Neural progenitor cell (in vitro differentiated cells): ENCODE data around the gene ATP6V1B1. TPM values are rescaled to one million over a fixed set of nuclear protein-coding genes. Genes with fewer than 3 reads are reported as not detected.

ENCODE experiments used
- DNase-seq: peaks from one replicate; pipeline ENCODE4 v3.0.0-alpha.2; 2016; ENCODE audit warnings: low spot score
- H2AFZ ChIP-seq: fragments of 200-600 bp; sonication (generic); replicated peaks from 2 replicates; pipeline ENCODE4 v1.6.1; 2016; ENCODE audit warnings: antibody characterized with exemption
- H3F3A ChIP-seq: fragments of 200-600 bp; sonication (generic); 2 replicates; pipeline ENCODE4 v1.6.1; 2016; ENCODE audit warnings: antibody characterized with exemption, low read depth
- H3K27ac ChIP-seq: fragments of 200-600 bp; sonication (generic); 2 replicates; pipeline ENCODE4 v1.5.1; 2016; ENCODE audit warnings: mild to moderate bottlenecking
- H3K27me3 ChIP-seq: fragments of 200-600 bp; sonication (generic); 2 replicates; pipeline ENCODE4 v1.6.1; 2016; ENCODE audit warnings: mild to moderate bottlenecking, moderate library complexity
- H3K36me3 ChIP-seq: fragments of 200-600 bp; sonication (generic); 2 replicates; pipeline ENCODE4 v1.5.1; 2016
- H3K4me1 ChIP-seq: fragments of 200-600 bp; sonication (generic); 2 replicates; pipeline ENCODE4 v1.6.1; 2016; ENCODE audit warnings: mixed run types
- H3K4me2 ChIP-seq: fragments of 200-600 bp; sonication (generic); 2 replicates; pipeline ENCODE4 v1.6.1; 2016
- H3K4me3 ChIP-seq: fragments of 200-600 bp; sonication (generic); 2 replicates; pipeline ENCODE4 v1.5.1; 2016
- H3K79me2 ChIP-seq: fragments of 200-600 bp; sonication (generic); 2 replicates; pipeline ENCODE4 v1.6.1; 2016; ENCODE audit warnings: low read depth
- H3K9ac ChIP-seq: fragments of 200-600 bp; sonication (generic); 2 replicates; pipeline ENCODE4 v1.6.1; 2016
- H3K9me3 ChIP-seq: fragments of 200-600 bp; sonication (generic); 2 replicates; pipeline ENCODE4 v1.5.1; 2016; ENCODE audit warnings: low read depth
- H4K20me1 ChIP-seq: fragments of 200-600 bp; sonication (generic); 2 replicates; pipeline ENCODE4 v1.6.1; 2016; ENCODE audit warnings: low read depth
- H3K27ac Mint-ChIP-seq: 3 replicates; pipeline ENCODE4 v1.8.0; 2021; ENCODE audit warnings: mixed read lengths
- H3K27me3 Mint-ChIP-seq: 2 replicates; pipeline ENCODE4 v1.8.0; 2022; ENCODE audit warnings: low read depth, mild to moderate bottlenecking, inconsistent platforms, moderate library complexity, mixed read lengths; ENCODE audit not compliant: insufficient read depth
- H3K36me3 Mint-ChIP-seq: 3 replicates; pipeline ENCODE4 v1.8.0; 2021; ENCODE audit warnings: mixed read lengths
- H3K4me1 Mint-ChIP-seq: 3 replicates; pipeline ENCODE4 v1.8.0; 2021; ENCODE audit warnings: mixed read lengths
- H3K4me3 Mint-ChIP-seq: 3 replicates; pipeline ENCODE4 v1.8.0; 2021; ENCODE audit warnings: mild to moderate bottlenecking, moderate library complexity, mixed read lengths
- H3K9me3 Mint-ChIP-seq: 3 replicates; pipeline ENCODE4 v1.8.0; 2020; ENCODE audit warnings: mixed read lengths
- EZH2 ChIP-seq: fragments of 200-600 bp; sonication (generic); IDR thresholded peaks from 2 replicates; pipeline ENCODE4 v1.6.1; 2017; ENCODE audit warnings: antibody characterized with exemption, mild to moderate bottlenecking, moderate library complexity
- EZH2phosphoT487 ChIP-seq: fragments of 200-600 bp; sonication (generic); IDR thresholded peaks from 2 replicates; pipeline ENCODE4 v1.6.1; 2017; ENCODE audit warnings: antibody characterized with exemption
- total RNA-seq: library from RNA; depleted of rRNA; stranded (reverse); fragments of >200 nt; gene quantifications from 2 replicates; pipeline ENCODE4 v1.2.3, GENCODE V29; 2015; ENCODE audit warnings: low replicate concordance
- TF ChIP-seq, protein P1 (sequence below): fragments of 200-600 bp; sonication (generic); IDR thresholded peaks from 2 replicates; pipeline ENCODE4 v1.5.1; 2017; ENCODE audit warnings: antibody characterized with exemption, mild to moderate bottlenecking

The ATP6V1B1 gene
- total RNA-seq, 1 donor from 2014 or later = 1.1 TPM

- Histone ChIP-seq H3K9ac (no peak overlapping the region), H3K4me2 (no peak overlapping the region), H2AFZ (no peak overlapping the region), H3K79me2 (no peaks in the 10 kb centered on the region), H3K27me3 (peaks cover 13% of the 10 kb centered on the region), H3K4me3 (no peak overlapping the region), H3K4me1 (peaks cover 18% of the 10 kb centered on the region), H4K20me1 (no peaks in the 10 kb centered on the region), H3F3A (peaks cover 18% of the 10 kb centered on the region), H3K36me3 (no peaks in the 10 kb centered on the region), H3K27ac (no peak overlapping the region), H3K9me3 (no peaks in the 10 kb centered on the region)
- no peaks in the 10 kb centered on the region for H3K36me3 Mint-ChIP-seq
- peak overlapping the region; percentile 0 for H3K27ac Mint-ChIP-seq
- H3K9me3 Mint-ChIP-seq = no peaks in the 10 kb centered on the region
- H3K27me3 Mint-ChIP-seq = peaks cover 5% of the 10 kb centered on the region
- H3K4me1 Mint-ChIP-seq = peaks cover 20% of the 10 kb centered on the region
- peak overlapping the region; percentile 1 for H3K4me3 Mint-ChIP-seq
- TF ChIP-seq EZH2phosphoT487 (no peak), EZH2 (no peak)
- TF ChIP-seq, protein P1, sequence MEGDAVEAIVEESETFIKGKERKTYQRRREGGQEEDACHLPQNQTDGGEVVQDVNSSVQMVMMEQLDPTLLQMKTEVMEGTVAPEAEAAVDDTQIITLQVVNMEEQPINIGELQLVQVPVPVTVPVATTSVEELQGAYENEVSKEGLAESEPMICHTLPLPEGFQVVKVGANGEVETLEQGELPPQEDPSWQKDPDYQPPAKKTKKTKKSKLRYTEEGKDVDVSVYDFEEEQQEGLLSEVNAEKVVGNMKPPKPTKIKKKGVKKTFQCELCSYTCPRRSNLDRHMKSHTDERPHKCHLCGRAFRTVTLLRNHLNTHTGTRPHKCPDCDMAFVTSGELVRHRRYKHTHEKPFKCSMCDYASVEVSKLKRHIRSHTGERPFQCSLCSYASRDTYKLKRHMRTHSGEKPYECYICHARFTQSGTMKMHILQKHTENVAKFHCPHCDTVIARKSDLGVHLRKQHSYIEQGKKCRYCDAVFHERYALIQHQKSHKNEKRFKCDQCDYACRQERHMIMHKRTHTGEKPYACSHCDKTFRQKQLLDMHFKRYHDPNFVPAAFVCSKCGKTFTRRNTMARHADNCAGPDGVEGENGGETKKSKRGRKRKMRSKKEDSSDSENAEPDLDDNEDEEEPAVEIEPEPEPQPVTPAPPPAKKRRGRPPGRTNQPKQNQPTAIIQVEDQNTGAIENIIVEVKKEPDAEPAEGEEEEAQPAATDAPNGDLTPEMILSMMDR = no peak
- no peak for DNase-seq
These were observed 67.7 kb downstream of the ATP6V1B1 start for GRCh38 chr2:71003396-71003795.

- Histone ChIP-seq H3K27ac (no peak overlapping the region), H3K9me3 (no peaks in the 10 kb centered on the region), H3K36me3 (no peaks in the 10 kb centered on the region), H3K4me1 (peaks cover 18% of the 10 kb centered on the region), H3K9ac (no peak overlapping the region), H3F3A (peaks cover 18% of the 10 kb centered on the region), H3K79me2 (no peaks in the 10 kb centered on the region), H3K4me3 (no peak overlapping the region), H4K20me1 (no peaks in the 10 kb centered on the region), H3K27me3 (peaks cover 6% of the 10 kb centered on the region), H3K4me2 (no peak overlapping the region), H2AFZ (no peak overlapping the region)
- H3K36me3 Mint-ChIP-seq = no peaks in the 10 kb centered on the region
- H3K9me3 Mint-ChIP-seq = no peaks in the 10 kb centered on the region
- TF ChIP-seq EZH2 = no peak
- TF ChIP-seq EZH2phosphoT487 = no peak
- TF ChIP-seq, protein P1 = no peak
- H3K4me3 Mint-ChIP-seq = no peak overlapping the region
- H3K27ac Mint-ChIP-seq = peak overlapping the region; percentile 69
- peaks cover 7% of the 10 kb centered on the region for H3K27me3 Mint-ChIP-seq
- no peak for DNase-seq
- peaks cover 20% of the 10 kb centered on the region for H3K4me1 Mint-ChIP-seq
These were observed 68.5 kb downstream of the ATP6V1B1 start for GRCh38 chr2:71003966-71004755.

DNA sequence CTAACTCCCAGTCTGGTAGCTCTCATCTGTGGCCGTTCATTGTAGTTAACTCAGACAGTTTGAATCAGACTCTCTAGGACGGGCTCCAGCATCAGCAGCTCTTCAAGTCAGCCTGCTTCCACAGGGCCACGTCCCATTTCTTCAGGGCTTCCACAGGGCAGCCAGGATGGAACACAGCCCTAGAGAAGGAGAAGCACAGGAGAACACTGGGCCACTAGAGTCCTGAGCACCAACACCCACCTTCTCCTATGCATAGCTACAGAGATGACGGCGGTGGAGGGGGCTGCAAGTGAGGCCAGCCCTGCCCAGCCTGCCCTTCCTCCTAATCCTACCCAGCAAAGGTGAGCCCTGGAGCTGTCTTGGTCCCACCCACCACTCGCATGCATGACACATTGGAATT lies 69.2 kb downstream of the ATP6V1B1 start:
- Histone ChIP-seq H4K20me1 (no peaks in the 10 kb centered on the region), H3K36me3 (no peaks in the 10 kb centered on the region), H2AFZ (no peak overlapping the region), H3K4me2 (no peak overlapping the region), H3K79me2 (no peaks in the 10 kb centered on the region), H3K9ac (no peak overlapping the region), H3K27ac (no peak overlapping the region), H3F3A (peaks cover 18% of the 10 kb centered on the region), H3K9me3 (no peaks in the 10 kb centered on the region), H3K27me3 (no peaks in the 10 kb centered on the region), H3K4me3 (no peak overlapping the region), H3K4me1 (peaks cover 18% of the 10 kb centered on the region)
- H3K9me3 Mint-ChIP-seq = no peaks in the 10 kb centered on the region
- peaks cover 20% of the 10 kb centered on the region for H3K4me1 Mint-ChIP-seq
- DNase-seq = no peak
- peaks cover 7% of the 10 kb centered on the region for H3K27me3 Mint-ChIP-seq
- H3K4me3 Mint-ChIP-seq = no peak overlapping the region
- TF ChIP-seq, protein P1 = no peak
- TF ChIP-seq EZH2 (no peak), EZH2phosphoT487 (no peak)
- H3K36me3 Mint-ChIP-seq = no peaks in the 10 kb centered on the region
- peak overlapping the region; percentile 25 for H3K27ac Mint-ChIP-seq
